NCI-H82 (cell line): ENCODE results near the gene GPR87.

Source experiments
- DNase-seq: peaks from one replicate; lab custom pipeline; 2025; lab: John Stamatoyannopoulos, UW

The GPR87 gene

GRCh38 chr3:151282921-151283320 lies 33.7 kb downstream of the GPR87 start:
- DNase-seq = peak; percentile 61

GRCh38 chr3:151281671-151282324 lies 34.8 kb downstream of the GPR87 start:
- no peak for DNase-seq

- no peak for DNase-seq
These were observed 38.4 kb downstream of the GPR87 start, which contains the start of gene P2RY14 for GRCh38 chr3:151278230-151278629. Gene P2RY14 (minus strand): TSS chr3:151278542. CDS start chr3:151214316, 64,226 bp downstream.

- DNase-seq = no peak
These were observed 40.0 kb downstream of the GPR87 start for GRCh38 chr3:151276687-151277042.

GRCh38 chr3:151276038-151276686 lies 40.5 kb downstream of the GPR87 start:
- no peak for DNase-seq

GRCh38 chr3:151275091-151275490 lies 41.5 kb downstream of the GPR87 start:
- DNase-seq = no peak

GRCh38 chr3:151269631-151270030 lies 47.0 kb downstream of the GPR87 start:
- DNase-seq = no peak

- no peak for DNase-seq
These were observed 48.1 kb downstream of the GPR87 start for GRCh38 chr3:151268267-151269235.

GRCh38 chr3:151267066-151267465 lies 49.6 kb downstream of the GPR87 start:
- no peak for DNase-seq

- DNase-seq = peak; percentile 10
These were observed 50.8 kb downstream of the GPR87 start for GRCh38 chr3:151265866-151266265.

- DNase-seq = no peak
These were observed 51.5 kb downstream of the GPR87 start for GRCh38 chr3:151265166-151265565.

- no peak for DNase-seq
These were observed 52.0 kb downstream of the GPR87 start for GRCh38 chr3:151264605-151265004.

GRCh38 chr3:151262871-151263525 lies 53.6 kb downstream of the GPR87 start:
- peak; percentile 14 for DNase-seq

GRCh38 chr3:151259664-151260063 lies 57.0 kb downstream of the GPR87 start:
- DNase-seq = no peak

- no peak for DNase-seq
These were observed 59.9 kb downstream of the GPR87 start for GRCh38 chr3:151256749-151257148.

- DNase-seq = no peak
These were observed 67.8 kb downstream of the GPR87 start for GRCh38 chr3:151248772-151249337.
